H1 (cell line): ENCODE data around the gene VPS50. TPM values are rescaled to one million over a fixed set of nuclear protein-coding genes. Genes with fewer than 3 reads are reported as not detected.

Source experiments
- CTCF ChIA-PET: fragments of 300-600 bp; sonication (Branson Sonifier 250); formaldehyde crosslinking; loops from one replicate; lab custom pipeline; 2021; ENCODE audit not compliant: partially characterized antibody; lab: Charles Lee
- POLR2A ChIA-PET: fragments of 300-600 bp; sonication (Branson Sonifier 250); formaldehyde crosslinking; loops from one replicate; lab custom pipeline; 2021; ENCODE audit warnings: inconsistent platforms; ENCODE audit not compliant: partially characterized antibody; lab: Charles Lee
- DNase-seq, 2 experiments: peaks; one replicate each; pipeline versions ENCODE4 v3.0.0 to v3.0.0-alpha.2; 2010 to 2022; ENCODE audit warnings: low spot score in 2 of 2, low read depth in 1 of 2, mixed read lengths in 1 of 2
- FAIRE-seq: peaks from 2 replicates; lab custom pipeline; 2011; peaks lifted over from hg19 to GRCh38; lab: Jason Lieb, UNC
- H2AFZ ChIP-seq: 2 replicates; pipeline ENCODE4 v1.8.1; 2012; ENCODE audit warnings: low read length, inconsistent platforms
- H2AK5ac ChIP-seq: 2 replicates; pipeline ENCODE4 v1.6.1; 2013; ENCODE audit warnings: low read depth, low read length
- H2BK120ac ChIP-seq: replicated peaks from 2 replicates; pipeline ENCODE3; 2013; ENCODE audit warnings: low read depth, low read length, inconsistent platforms
- H2BK12ac ChIP-seq: 2 replicates; pipeline ENCODE4 v1.6.1; 2013; ENCODE audit warnings: low read depth, low read length
- H2BK15ac ChIP-seq: 2 replicates; pipeline ENCODE4 v1.6.1; 2013; ENCODE audit warnings: low read length
- H2BK20ac ChIP-seq: 2 replicates; pipeline ENCODE4 v1.6.1; 2013; ENCODE audit warnings: low read length
- H2BK5ac ChIP-seq: 2 replicates; pipeline ENCODE4 v1.6.1; 2013; ENCODE audit warnings: low read depth, low read length
- H3K14ac ChIP-seq: 2 replicates; pipeline ENCODE4 v1.6.1; 2013; ENCODE audit warnings: inconsistent platforms; ENCODE audit not compliant: insufficient read length
- H3K18ac ChIP-seq: 2 replicates; pipeline ENCODE4 v1.6.1; 2013; ENCODE audit warnings: low read length; ENCODE audit errors: extremely low read depth
- H3K23ac ChIP-seq: 2 replicates; pipeline ENCODE4 v1.6.1; 2013; ENCODE audit warnings: inconsistent platforms; ENCODE audit not compliant: insufficient read length
- H3K23me2 ChIP-seq: 2 replicates; pipeline ENCODE4 v1.6.1; 2013; ENCODE audit warnings: low read depth, low read length
- H3K27ac ChIP-seq: 2 replicates; pipeline ENCODE4 v1.6.1; 2011; ENCODE audit warnings: low read depth, low read length, inconsistent platforms
- H3K27me3 ChIP-seq, 4 experiments: replicated peaks in 1 of 4; 1 replicate in 1 of 4; 2 replicates in 3 of 4; pipeline versions ENCODE4 v1.6.1 to v1.8.1; 2011 to 2013; ENCODE audit warnings: low read length in 3 of 4, mild to moderate bottlenecking in 3 of 4, inconsistent platforms in 2 of 4, mixed read lengths in 2 of 4, moderate library complexity in 1 of 4; ENCODE audit not compliant: control insufficient read depth in 3 of 4, insufficient read depth in 3 of 4; ENCODE audit errors: extremely low read depth in 1 of 4
- H3K36me3 ChIP-seq, 4 experiments: 2 replicates each; pipeline versions ENCODE4 v1.6.1 to v1.8.1; 2011 to 2013; ENCODE audit warnings: mild to moderate bottlenecking in 4 of 4, low read length in 3 of 4, moderate library complexity in 2 of 4, control low read depth in 1 of 4, inconsistent platforms in 1 of 4; ENCODE audit not compliant: insufficient read depth in 4 of 4, control insufficient read depth in 2 of 4
- H3K4ac ChIP-seq: replicated peaks from 2 replicates; pipeline ENCODE3; 2013; ENCODE audit warnings: low read length, low read depth, mixed read lengths, inconsistent platforms; ENCODE audit not compliant: insufficient read length
- H3K4me1 ChIP-seq, 4 experiments: replicated peaks in 1 of 4; 1 replicate in 1 of 4; 2 replicates in 3 of 4; pipeline versions ENCODE4 v1.6.1 to v1.8.1; 2011 to 2013; ENCODE audit warnings: low read length in 3 of 4, inconsistent platforms in 2 of 4, mixed read lengths in 1 of 4; ENCODE audit not compliant: insufficient read depth in 4 of 4, control insufficient read depth in 3 of 4
- H3K4me2 ChIP-seq, 2 experiments: 2 replicates each; pipeline versions ENCODE4 v1.6.1 to v1.8.1; 2011 to 2013; ENCODE audit warnings: low read depth in 2 of 2, low read length in 2 of 2, control low read depth in 1 of 2, inconsistent platforms in 1 of 2, mild to moderate bottlenecking in 1 of 2; ENCODE audit not compliant: insufficient read depth in 1 of 2
- H3K4me3 ChIP-seq, 4 experiments: fragments of 200-600, 300-600 bp in 1 of 4; sonication (generic), shearing (Covaris generic), sonication (Bioruptor Twin) in 1 of 4; 2 replicates each; pipeline versions ENCODE4 v1.5.1 to v1.8.1; 2011 to 2016; ENCODE audit warnings: low read length in 4 of 4, low read depth in 3 of 4, control low read depth in 2 of 4, inconsistent platforms in 2 of 4, mild to moderate bottlenecking in 2 of 4, mixed read lengths in 1 of 4, moderate library complexity in 1 of 4; ENCODE audit not compliant: insufficient read depth in 2 of 4; ENCODE audit errors: extremely low read depth in 1 of 4
- H3K56ac ChIP-seq: replicated peaks from 2 replicates; pipeline ENCODE3; 2013; ENCODE audit warnings: low read depth, mild to moderate bottlenecking, mixed read lengths, low read length, inconsistent platforms; ENCODE audit not compliant: insufficient read length
- H3K79me1 ChIP-seq: 2 replicates; pipeline ENCODE4 v1.6.1; 2013; ENCODE audit warnings: low read depth, low read length, control low read depth
- H3K79me2 ChIP-seq, 2 experiments: 2 replicates each; pipeline versions ENCODE4 v1.6.1 to v1.8.1; 2012 to 2013; ENCODE audit warnings: low read length in 2 of 2, mild to moderate bottlenecking in 2 of 2, inconsistent platforms in 1 of 2; ENCODE audit not compliant: insufficient read depth in 2 of 2, control insufficient read depth in 1 of 2
- H3K9ac ChIP-seq, 4 experiments: replicated peaks in 1 of 4; 1 replicate in 1 of 4; 2 replicates in 3 of 4; pipeline versions ENCODE4 v1.6.1 to v1.8.1; 2011 to 2013; ENCODE audit warnings: low read depth in 3 of 4, low read length in 3 of 4, control low read depth in 2 of 4, mild to moderate bottlenecking in 2 of 4, moderate library complexity in 2 of 4, inconsistent platforms in 1 of 4; ENCODE audit errors: extremely low read depth in 1 of 4
- H3K9me3 ChIP-seq, 2 experiments: 2 replicates each; pipeline versions ENCODE4 v1.6.1 to v1.8.1; 2012 to 2013; ENCODE audit warnings: mild to moderate bottlenecking in 2 of 2, moderate library complexity in 2 of 2, control low read depth in 1 of 2, inconsistent platforms in 1 of 2, low read depth in 1 of 2, low read length in 1 of 2, mixed read lengths in 1 of 2; ENCODE audit not compliant: insufficient read depth in 2 of 2
- H4K20me1 ChIP-seq, 2 experiments: replicated peaks in 1 of 2; 2 replicates each; pipeline versions ENCODE3 to v1.8.1; 2011 to 2013; ENCODE audit warnings: inconsistent platforms in 2 of 2, low read length in 2 of 2, mild to moderate bottlenecking in 1 of 2; ENCODE audit not compliant: insufficient read depth in 2 of 2, control insufficient read depth in 1 of 2
- H4K5ac ChIP-seq: 2 replicates; pipeline ENCODE4 v1.6.1; 2013; ENCODE audit warnings: low read length, low read depth, mixed read lengths, inconsistent platforms; ENCODE audit not compliant: insufficient read length
- H4K8ac ChIP-seq: 2 replicates; pipeline ENCODE4 v1.8.0; 2013; ENCODE audit warnings: mild to moderate bottlenecking, moderate library complexity, low read length, inconsistent platforms; ENCODE audit not compliant: insufficient read depth; ENCODE audit errors: extremely low read depth
- H4K91ac ChIP-seq: replicated peaks from 2 replicates; pipeline ENCODE3; 2013; ENCODE audit warnings: low read length, mixed read lengths, inconsistent platforms; ENCODE audit not compliant: insufficient read length
- CBX5 ChIP-seq: fragments of 300-800, 300-1000 bp; sonication (generic); IDR thresholded peaks from 2 replicates; pipeline ENCODE4 v1.7.1; 2016; ENCODE audit warnings: antibody characterized with exemption, low read length, low read depth
- CHD1 ChIP-seq: IDR thresholded peaks from 2 replicates; pipeline ENCODE4 v1.6.1; 2012; ENCODE audit warnings: low read depth, low read length, improper control_type of control experiment
- EGR1 ChIP-seq: IDR thresholded peaks from 2 replicates; pipeline ENCODE4 v1.6.1; 2011; ENCODE audit warnings: low read depth, low read length, borderline replicate concordance
- EP300 ChIP-seq, 2 experiments: IDR thresholded peaks; 1 replicate in 1 of 2; 2 replicates in 1 of 2; pipeline ENCODE4 v1.6.1; 2011 to 2012; ENCODE audit warnings: low read depth in 2 of 2, low read length in 2 of 2, mild to moderate bottlenecking in 2 of 2, borderline replicate concordance in 1 of 2, inconsistent platforms in 1 of 2, moderate library complexity in 1 of 2
- JUN ChIP-seq: IDR thresholded peaks from 2 replicates; pipeline ENCODE4 v1.6.1; 2011; ENCODE audit warnings: low read depth, mild to moderate bottlenecking, improper control_type of control experiment, low read length
- KDM5A ChIP-seq: fragments of 200-600 bp; IDR thresholded peaks from 2 replicates; pipeline ENCODE4 v1.7.1; 2012; ENCODE audit warnings: mild to moderate bottlenecking, low read length, inconsistent platforms, mixed read lengths
- NANOG ChIP-seq: IDR thresholded peaks from 2 replicates; pipeline ENCODE4 v1.6.1; 2011; ENCODE audit warnings: low read length, low read depth, mild to moderate bottlenecking, inconsistent platforms; ENCODE audit not compliant: insufficient read depth, poor library complexity, severe bottlenecking
- PHF8 ChIP-seq: fragments of 200-600 bp; sonication (generic); conservative IDR thresholded peaks from 2 replicates; pipeline ENCODE4 v1.7.1; 2012; ENCODE audit warnings: low read depth, mild to moderate bottlenecking, inconsistent platforms, low read length, moderate library complexity
- RFX5 ChIP-seq: IDR thresholded peaks from 2 replicates; pipeline ENCODE4 v1.6.1; 2011; ENCODE audit warnings: low read depth, low read length, improper control_type of control experiment, borderline replicate concordance
- RNF2 ChIP-seq: fragments of 200-900, 300-1000 bp; sonication (generic); IDR thresholded peaks from 2 replicates; pipeline ENCODE4 v1.7.1; 2016; ENCODE audit warnings: borderline replicate concordance, low read depth, mild to moderate bottlenecking, antibody characterized with exemption, low read length; ENCODE audit not compliant: poor library complexity, severe bottlenecking; ENCODE audit errors: missing control alignments
- SP4 ChIP-seq: IDR thresholded peaks from 2 replicates; pipeline ENCODE4 v1.6.1; 2012; ENCODE audit warnings: low read length, inconsistent platforms
- TAF1 ChIP-seq: IDR thresholded peaks from 2 replicates; pipeline ENCODE4 v1.6.1; 2011; ENCODE audit warnings: mild to moderate bottlenecking, low read depth, low read length
- TCF12 ChIP-seq: IDR thresholded peaks from 2 replicates; pipeline ENCODE4 v1.6.1; 2011; ENCODE audit warnings: low read depth, mild to moderate bottlenecking, low read length
- ZNF274 ChIP-seq: IDR thresholded peaks from 2 replicates; pipeline ENCODE4 v1.7.0; 2012; ENCODE audit warnings: low read length, borderline replicate concordance; ENCODE audit errors: extremely low read depth
- WGBS, 2 experiments: shearing (Covaris generic) in 1 of 2; methylation state at CpG; one replicate each; pipeline versions ENCODE4 v1.1.6 to v1.1.7; 2013 to 2015; ENCODE audit warnings: low lambda C conversion rate in 2 of 2, mixed read lengths in 2 of 2, inconsistent platforms in 1 of 2, low coverage in 1 of 2, missing lambda C conversion rate in 1 of 2; ENCODE audit not compliant: insufficient replicate concordance in 2 of 2, insufficient coverage in 1 of 2, insufficient read length in 1 of 2; ENCODE audit errors: extremely low coverage in 1 of 2, missing lambda C conversion rate in 1 of 2; 5-methylcytosine and 5-hydroxymethylcytosine counted together
- polyA plus RNA-seq, 7 experiments: library from polyadenylated mRNA; depleted of rRNA in 3 of 7; stranded (reverse) in 5 of 7; unstranded in 2 of 7; fragments of >200 nt in 5 of 7; fragments of 200-250 nt in 2 of 7; gene quantifications; 1 replicate in 5 of 7; 2 replicates in 1 of 7; 4 replicates in 1 of 7; pipeline versions ENCODE4 v1.2.1 to v1.2.3, GENCODE V29; 2011 to 2013; ENCODE audit warnings: missing spikeins in 2 of 7, mixed read lengths in 2 of 7
- total RNA-seq: library from RNA; stranded (reverse); fragmentation: NEBNext Ultra II Directional; extraction: Animal tissue kit (Norgen Biotek cat#: 25700); gene quantifications from 2 replicates; pipeline ENCODE4 v1.2.1, GENCODE V29; 2021

Gene VPS50
- total and polyA plus RNA-seq, 2 of the 8 experiments (the other 6 are each of a cell fraction or from before 2014, with no cell fraction given) = 3.7 to 9.3 TPM

DNA sequence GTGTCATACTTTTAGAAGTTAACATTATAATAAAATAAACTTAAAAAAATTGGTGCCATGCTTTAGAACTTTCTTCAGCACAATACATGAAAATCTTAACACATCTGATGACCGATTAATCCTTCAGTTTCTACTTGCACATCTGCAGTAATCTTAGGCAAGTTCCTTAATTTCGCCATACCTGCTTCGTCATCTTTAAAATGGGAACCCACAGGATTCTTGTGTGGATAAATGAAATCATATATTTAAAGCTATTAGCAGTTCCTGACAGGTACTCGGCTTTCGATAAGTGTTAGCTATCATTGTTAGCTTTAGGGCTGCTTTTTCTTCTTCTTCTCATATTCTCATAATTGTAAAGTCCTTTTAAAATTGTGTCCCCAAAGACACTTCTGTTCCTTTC is 907 bp upstream of the VPS50 start:
- H3K4ac ChIP-seq = no peak overlapping the region
- TF ChIP-seq EP300 (IDR thresholded peaks at IDR 0.05; ENCODE audit: borderline replicate concordance in 1 of 2, low read depth in 2 of 2, low read length in 2 of 2) (no peak), NANOG (no peak), ZNF274 (no peak), JUN (no peak), RFX5 (no peak), KDM5A (no peak), CBX5 (no peak), SP4 (no peak), CHD1 (no peak), TAF1 (no peak), PHF8 (no peak), TCF12 (no peak), RNF2 (no peak), EGR1 (no peak)

More for the DNA sequence above, 907 bp upstream of the VPS50 start:
- Histone ChIP-seq H3K4me2 (peak overlapping the region; percentile 62 to 99), H3K9me3 (no peaks in the 10 kb centered on the region), H2BK12ac (no peak overlapping the region), H3K27ac (no peak overlapping the region), H4K5ac (no peak overlapping the region), H3K23me2 (peaks cover 4% of the 10 kb centered on the region; the same call in 1 of the 2 replicates), H2BK20ac (no peak overlapping the region), H4K91ac (no peak overlapping the region), H3K36me3 (no peaks in the 10 kb centered on the region), H2BK120ac (no peak overlapping the region), H2AFZ (peak overlapping the region; percentile 90), H2AK5ac (no peak overlapping the region), H3K14ac (no peak overlapping the region), H3K79me1 (no peaks in the 10 kb centered on the region; the same call in 1 of the 2 replicates), H2BK5ac (no peak overlapping the region), H3K18ac (no peak overlapping the region), H3K23ac (no peak overlapping the region), H4K8ac (no peak overlapping the region), H4K20me1 (no peaks in the 10 kb centered on the region), H3K56ac (no peak overlapping the region), H2BK15ac (no peak overlapping the region), H3K79me2 (peaks cover 0 to 21% of the 10 kb centered on the region in 2 experiments; a peak in 2 of 4 replicates), H3K9ac (no peak overlapping the region; a peak in 1 of 7 replicates), H3K4me1 (peaks cover 0 to 3% (median 0%) of the 10 kb centered on the region in 4 experiments; a peak in 1 of 7 replicates), H3K27me3 (no peaks in the 10 kb centered on the region), H3K4me3 (peak overlapping the region; percentile 84 to 96 (median 95))
- CTCF ChIA-PET = interaction anchor here (1.1 to 1.3 kb wide), 5 partner anchors 15 to 139 kb away, joined by 3 to 5 read pairs (median 3); no protein-coding TSS in a partner anchor
- FAIRE-seq = no peak
- DNase-seq = no peak
- WGBS, 2 experiments = 68% methylated on average over 5 of the region's 5 CpGs; no CpG with 5 or more reads in 1 of the 2 experiments
- POLR2A ChIA-PET = interaction anchor here (1.0 kb wide), 1 partner anchor 14 kb away, joined by 3 read pairs; no protein-coding TSS in a partner anchor
